ENCODE results near the gene RGS2. TPM values are rescaled to one million over a fixed set of nuclear protein-coding genes. Genes with fewer than 3 reads are reported as not detected.

RGS2 gene
- 31.1 and 32.7 TPM in 2 replicates for total RNA-seq

DNA sequence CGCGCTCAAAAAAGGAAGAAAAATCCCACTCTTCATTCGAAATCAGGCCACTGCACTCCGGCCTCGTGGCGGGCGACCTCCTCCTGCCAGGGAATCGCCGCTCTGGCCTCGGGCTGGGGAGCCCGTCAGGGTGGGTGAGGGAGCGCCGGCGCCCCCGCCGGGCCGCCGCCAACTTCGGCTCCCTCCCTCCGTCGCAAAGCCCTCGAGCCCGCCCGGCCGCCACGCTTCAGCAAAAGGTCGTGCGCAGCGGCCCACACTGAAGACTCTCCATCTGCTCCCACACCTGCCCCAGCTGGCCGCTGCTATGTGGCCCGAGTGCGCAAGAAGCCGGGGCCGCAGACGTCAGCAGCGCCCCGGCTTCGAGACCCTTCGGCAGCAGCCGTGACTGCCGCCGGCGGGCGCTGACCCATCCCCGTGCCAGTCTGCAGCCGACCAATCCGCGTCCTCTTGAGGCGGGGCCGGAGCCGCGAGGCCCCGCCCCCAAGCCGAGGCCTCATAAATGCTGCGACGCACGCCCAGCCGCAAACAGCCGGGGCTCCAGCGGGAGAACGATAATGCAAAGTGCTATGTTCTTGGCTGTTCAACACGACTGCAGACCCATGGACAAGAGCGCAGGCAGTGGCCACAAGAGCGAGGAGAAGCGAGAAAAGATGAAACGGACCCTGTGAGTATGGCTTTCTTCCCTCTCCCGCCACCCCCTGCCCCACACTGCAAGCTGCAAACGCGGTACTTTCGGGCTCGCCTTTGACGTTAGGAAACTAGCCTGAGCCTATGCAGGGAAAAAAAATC is at the start of gene RGS2:
RGS2 (plus strand) TSS at position 522 of the 789 bp plus-strand sequence; CDS start at position 555, 33 bp downstream.
- TF ChIP-seq CTCF (IDR thresholded peaks at IDR 0.05), result no peak
- H3K9me3 Mint-ChIP-seq, result no peaks in the 10 kb centered on the region
- intact Hi-C loops (cut with micrococcal nuclease), result loop anchor here (1.0 to 10.0 kb wide), 13 partner anchors 134 to 1481 kb away; partner anchors contain the start of genes CDC73, GLRX2, RGS1 and RO60
- peak; percentile 79 for DNase-seq
- peaks cover 37% of the 10 kb centered on the region for H3K36me3 Mint-ChIP-seq (ENCODE audit: low read depth)
- ChIA-PET POLR2A (interaction anchor here (0.9 to 6.9 kb wide), 5 partner anchors 200 to 314 kb away, joined by 3 to 50 read pairs (median 3); partner anchors contain the start of genes CDC73, RO60 and UCHL5), CTCF (interaction anchor here (2.0 to 3.2 kb wide), 3 partner anchors 8 to 331 kb away, joined by 7 to 18 read pairs (median 13); no protein-coding TSS in a partner anchor)
- H3K27me3 Mint-ChIP-seq, result no peaks in the 10 kb centered on the region
- H3K4me3 Mint-ChIP-seq, result peak within 1 kb of the TSS; percentile 96
- ATAC-seq (ENCODE audit: low read depth), result peak; percentile 91
- H3K4me1 Mint-ChIP-seq, result peaks cover 48% of the 10 kb centered on the region
- H3K27ac Mint-ChIP-seq, result peak within 1 kb of the TSS; percentile 90

DNA sequence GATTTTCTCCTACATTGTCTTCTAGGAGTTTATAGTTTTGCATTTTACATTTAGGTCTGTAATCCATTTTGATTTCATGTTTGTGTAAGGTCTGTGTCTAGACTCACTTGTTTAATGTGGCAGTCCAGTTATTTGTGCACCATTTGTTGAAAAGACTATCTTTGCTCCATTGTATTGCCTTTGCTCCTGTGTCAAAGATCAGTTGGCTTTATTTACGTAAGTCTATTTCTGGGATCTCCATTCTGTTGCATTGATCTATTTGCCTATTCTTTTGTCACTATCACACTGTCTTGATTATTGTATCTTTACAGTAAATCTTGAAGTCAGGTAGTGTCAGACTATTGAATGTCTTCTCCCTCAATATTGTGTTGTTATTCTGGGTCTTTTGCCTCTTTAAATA is 49.7 kb upstream of the RGS2 start:
- Mint-ChIP-seq H3K4me1 (no peaks in the 10 kb centered on the region), H3K27me3 (peaks cover 12% of the 10 kb centered on the region), H3K9me3 (no peaks in the 10 kb centered on the region), H3K4me3 (no peak overlapping the region), H3K27ac (no peak overlapping the region), H3K36me3 (ENCODE audit: low read depth) (no peaks in the 10 kb centered on the region)
- intact Hi-C loops (cut with micrococcal nuclease), result no loop called here
- TF ChIP-seq CTCF (IDR thresholded peaks at IDR 0.05), result no peak
- ChIA-PET POLR2A (no interaction called here), CTCF (no interaction called here)
- DNase-seq (no peak), ATAC-seq (ENCODE audit: low read depth) (no peak)

DNA sequence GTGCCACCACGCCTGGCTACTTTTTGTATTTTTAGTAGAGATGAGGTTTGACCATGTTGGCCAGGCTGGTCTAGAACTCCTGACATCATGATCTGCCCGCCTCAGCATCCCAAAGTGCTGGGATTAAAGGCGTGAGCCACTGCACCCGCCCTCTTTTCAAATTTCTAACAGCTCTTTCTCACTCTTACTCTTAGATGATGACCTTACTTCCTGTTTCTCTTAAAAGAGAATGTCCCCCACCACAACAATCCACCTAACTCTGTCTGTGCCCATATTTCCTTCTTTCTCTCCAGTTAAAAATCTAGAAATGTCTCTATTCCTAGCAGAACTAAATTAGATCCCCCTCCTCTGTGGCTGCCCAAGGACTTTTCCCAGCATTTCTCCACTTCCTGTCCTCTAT is 46.6 kb upstream of the RGS2 start:
- H3K36me3 Mint-ChIP-seq (ENCODE audit: low read depth), result no peaks in the 10 kb centered on the region
- no peaks in the 10 kb centered on the region for H3K9me3 Mint-ChIP-seq
- DNase-seq, result no peak
- H3K4me1 Mint-ChIP-seq, result no peaks in the 10 kb centered on the region
- peaks cover 12% of the 10 kb centered on the region for H3K27me3 Mint-ChIP-seq
- H3K27ac Mint-ChIP-seq, result no peak overlapping the region
- CTCF ChIA-PET, result no interaction called here
- POLR2A ChIA-PET, result no interaction called here
- no peak for ATAC-seq (ENCODE audit: low read depth)
- TF ChIP-seq CTCF (IDR thresholded peaks at IDR 0.05), result no peak
- no peak overlapping the region for H3K4me3 Mint-ChIP-seq
- intact Hi-C loops (cut with micrococcal nuclease), result no loop called here

DNA sequence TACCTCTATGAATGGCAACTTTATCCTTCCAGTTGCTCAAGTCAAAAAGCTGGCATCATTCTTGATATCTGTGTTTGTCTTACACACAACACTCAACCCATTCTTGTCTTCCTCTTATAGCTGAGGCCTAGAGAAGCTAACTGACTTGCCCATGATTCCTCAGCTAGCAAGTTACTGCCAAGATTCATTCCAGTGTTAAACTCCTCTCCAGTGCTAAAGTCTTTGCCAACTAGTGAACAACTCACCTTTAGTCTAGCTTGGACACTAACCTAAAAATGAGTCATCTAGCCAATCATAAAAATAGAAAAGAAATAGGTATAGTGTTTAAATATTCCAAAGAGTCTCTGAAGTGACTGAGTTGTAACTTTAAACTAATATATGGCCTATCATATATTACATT is 45.6 kb upstream of the RGS2 start:
- intact Hi-C loops (cut with micrococcal nuclease), result no loop called here
- ChIA-PET CTCF (no interaction called here), POLR2A (no interaction called here)
- no peaks in the 10 kb centered on the region for H3K4me1 Mint-ChIP-seq
- no peaks in the 10 kb centered on the region for H3K9me3 Mint-ChIP-seq
- H3K36me3 Mint-ChIP-seq (ENCODE audit: low read depth), result no peaks in the 10 kb centered on the region
- H3K27ac Mint-ChIP-seq, result no peak overlapping the region
- no peak overlapping the region for H3K4me3 Mint-ChIP-seq
- H3K27me3 Mint-ChIP-seq, result peaks cover 12% of the 10 kb centered on the region
- ATAC-seq (ENCODE audit: low read depth) (no peak), DNase-seq (no peak)
- TF ChIP-seq CTCF (IDR thresholded peaks at IDR 0.05), result no peak

GRCh38 chr1:192763756-192764155 is 45.1 kb upstream of the RGS2 start:
- POLR2A ChIA-PET, result no interaction called here
- H3K9me3 Mint-ChIP-seq, result no peaks in the 10 kb centered on the region
- CTCF ChIA-PET, result no interaction called here

More at GRCh38 chr1:192763756-192764155, 45.1 kb upstream of the RGS2 start:
- ATAC-seq (ENCODE audit: low read depth), result no peak
- Mint-ChIP-seq H3K4me3 (no peak overlapping the region), H3K27me3 (peaks cover 12% of the 10 kb centered on the region), H3K4me1 (no peaks in the 10 kb centered on the region), H3K36me3 (ENCODE audit: low read depth) (no peaks in the 10 kb centered on the region), H3K27ac (no peak overlapping the region)
- intact Hi-C loops (cut with micrococcal nuclease), result no loop called here
- no peak for TF ChIP-seq CTCF (IDR thresholded peaks at IDR 0.05)
- DNase-seq, result no peak
